H9 (cell line): ENCODE measurements around the gene RRP12. TPM values are rescaled to one million over a fixed set of nuclear protein-coding genes. Genes with fewer than 3 reads are reported as not detected.

ENCODE experiments used
- DNase-seq: peaks from one replicate; pipeline ENCODE4 v3.0.0-alpha.2; 2017
- H2AFZ ChIP-seq: one replicate; pipeline ENCODE4 v1.6.1; 2013; ENCODE audit warnings: mild to moderate bottlenecking, low read length, control low read depth, moderate library complexity
- H2AK5ac ChIP-seq: 2 replicates; pipeline ENCODE4 v1.6.1; 2013; ENCODE audit warnings: low read length, control low read depth, mixed read lengths; ENCODE audit not compliant: insufficient read length
- H2BK120ac ChIP-seq: one replicate; pipeline ENCODE4 v1.6.1; 2013; ENCODE audit warnings: low read depth, mild to moderate bottlenecking, low read length, control low read depth, inconsistent platforms; ENCODE audit not compliant: poor library complexity, severe bottlenecking
- H2BK12ac ChIP-seq: 2 replicates; pipeline ENCODE4 v1.6.1; 2013; ENCODE audit warnings: low read length, control low read depth, mixed read lengths, low read depth; ENCODE audit not compliant: insufficient read length
- H2BK15ac ChIP-seq: 2 replicates; pipeline ENCODE4 v1.6.1; 2013; ENCODE audit warnings: low read depth, low read length, control low read depth
- H2BK20ac ChIP-seq: one replicate; pipeline ENCODE4 v1.6.1; 2013; ENCODE audit warnings: low read depth, mild to moderate bottlenecking, low read length, control low read depth, inconsistent platforms; ENCODE audit not compliant: poor library complexity, severe bottlenecking
- H2BK5ac ChIP-seq: 2 replicates; pipeline ENCODE4 v1.6.1; 2013; ENCODE audit warnings: low read length, control low read depth, mixed read lengths; ENCODE audit not compliant: insufficient read length
- H3K14ac ChIP-seq: 2 replicates; pipeline ENCODE4 v1.6.1; 2013; ENCODE audit warnings: low read length, control low read depth; ENCODE audit not compliant: insufficient read depth
- H3K18ac ChIP-seq: 2 replicates; pipeline ENCODE4 v1.6.1; 2013; ENCODE audit warnings: low read depth, mild to moderate bottlenecking, mixed read lengths, low read length, control low read depth; ENCODE audit not compliant: insufficient read length
- H3K23ac ChIP-seq: 2 replicates; pipeline ENCODE4 v1.6.1; 2013; ENCODE audit warnings: low read length, control low read depth, mixed read lengths, low read depth; ENCODE audit not compliant: insufficient read length
- H3K23me2 ChIP-seq: 2 replicates; pipeline ENCODE4 v1.6.1; 2013; ENCODE audit warnings: low read depth, mild to moderate bottlenecking, mixed read lengths, low read length, control low read depth; ENCODE audit not compliant: insufficient read length, poor library complexity, severe bottlenecking
- H3K27ac ChIP-seq: 2 replicates; pipeline ENCODE4 v1.5.1; 2013; ENCODE audit warnings: low read length, control low read depth, mixed read lengths, low read depth; ENCODE audit not compliant: insufficient read length
- H3K27me3 ChIP-seq: 2 replicates; pipeline ENCODE4 v1.6.1; 2013; ENCODE audit warnings: low read length, control low read depth, inconsistent platforms; ENCODE audit not compliant: insufficient read depth
- H3K4ac ChIP-seq: 2 replicates; pipeline ENCODE4 v1.6.1; 2013; ENCODE audit warnings: low read depth, mild to moderate bottlenecking, control low read depth, inconsistent platforms, low read length, moderate library complexity
- H3K4me1 ChIP-seq: 2 replicates; pipeline ENCODE4 v1.6.1; 2013; ENCODE audit warnings: low read length, control low read depth, inconsistent platforms; ENCODE audit not compliant: insufficient read depth
- H3K4me2 ChIP-seq: 2 replicates; pipeline ENCODE4 v1.6.1; 2013; ENCODE audit warnings: low read length, control low read depth, mixed read lengths; ENCODE audit not compliant: insufficient read length, insufficient read depth
- H3K56ac ChIP-seq: 2 replicates; pipeline ENCODE4 v1.6.1; 2013; ENCODE audit warnings: low read depth, mild to moderate bottlenecking, mixed read lengths, low read length, control low read depth; ENCODE audit not compliant: insufficient read length
- H3K79me1 ChIP-seq: 2 replicates; pipeline ENCODE4 v1.6.1; 2013; ENCODE audit warnings: low read depth, mild to moderate bottlenecking, moderate library complexity, low read length, control low read depth, inconsistent platforms; ENCODE audit not compliant: insufficient read depth, poor library complexity, severe bottlenecking
- H3K79me2 ChIP-seq: 2 replicates; pipeline ENCODE4 v1.6.1; 2013; ENCODE audit warnings: low read length, control low read depth, inconsistent platforms; ENCODE audit not compliant: insufficient read depth
- H3K9ac ChIP-seq: 2 replicates; pipeline ENCODE4 v1.6.1; 2013; ENCODE audit warnings: low read length, control low read depth, mixed read lengths; ENCODE audit not compliant: insufficient read length; ENCODE audit errors: extremely low read depth
- H3K9me3 ChIP-seq: one replicate; pipeline ENCODE4 v1.6.1; 2013; ENCODE audit warnings: low read depth, low read length, inconsistent platforms; ENCODE audit not compliant: control insufficient read depth
- H3T11ph ChIP-seq: one replicate; pipeline ENCODE4 v1.6.1; 2013; ENCODE audit warnings: mild to moderate bottlenecking, low read length, control low read depth, inconsistent platforms
- H4K20me1 ChIP-seq: one replicate; pipeline ENCODE4 v1.6.1; 2013; ENCODE audit not compliant: control insufficient read depth, insufficient read length, insufficient read depth
- H4K5ac ChIP-seq: 2 replicates; pipeline ENCODE4 v1.6.1; 2013; ENCODE audit warnings: low read depth, mild to moderate bottlenecking, mixed read lengths, low read length, control low read depth; ENCODE audit not compliant: insufficient read length
- H4K8ac ChIP-seq: replicated peaks from 2 replicates; pipeline ENCODE4 v1.6.1; 2013; ENCODE audit warnings: low read length, control low read depth, mixed read lengths, low read depth; ENCODE audit not compliant: insufficient read length
- H4K91ac ChIP-seq: 2 replicates; pipeline ENCODE4 v1.6.1; 2013; ENCODE audit warnings: low read depth, mild to moderate bottlenecking, moderate library complexity, mixed read lengths, low read length, control low read depth; ENCODE audit not compliant: insufficient read length
- H3K27ac Mint-ChIP-seq, 3 experiments: 2 replicates in 2 of 3; 3 replicates in 1 of 3; pipeline ENCODE4 v1.8.0; 2020 to 2021; ENCODE audit warnings: mixed read lengths in 3 of 3, mild to moderate bottlenecking in 1 of 3, moderate library complexity in 1 of 3
- H3K27me3 Mint-ChIP-seq: 2 replicates; pipeline ENCODE4 v1.8.0; 2021; ENCODE audit warnings: low read depth, mild to moderate bottlenecking, moderate library complexity, mixed read lengths
- H3K36me3 Mint-ChIP-seq, 3 experiments: 2 replicates in 2 of 3; 3 replicates in 1 of 3; pipeline ENCODE4 v1.8.0; 2020 to 2021; ENCODE audit warnings: low read depth in 3 of 3, mixed read lengths in 3 of 3; ENCODE audit not compliant: insufficient read depth in 1 of 3
- H3K4me1 Mint-ChIP-seq, 2 experiments: 2 replicates each; pipeline ENCODE4 v1.8.0; 2020; ENCODE audit warnings: mixed read lengths in 2 of 2
- H3K4me3 Mint-ChIP-seq, 2 experiments: 2 replicates in 1 of 2; 3 replicates in 1 of 2; pipeline ENCODE4 v1.8.0; 2020 to 2021; ENCODE audit warnings: mild to moderate bottlenecking in 2 of 2, mixed read lengths in 2 of 2, moderate library complexity in 1 of 2
- H3K9me3 Mint-ChIP-seq, 2 experiments: 2 replicates in 1 of 2; 3 replicates in 1 of 2; pipeline ENCODE4 v1.8.0; 2020; ENCODE audit warnings: mild to moderate bottlenecking in 2 of 2, mixed read lengths in 2 of 2, moderate library complexity in 1 of 2
- WGBS: extraction: QIAGEN DNeasy Blood & Tissue Kit; methylation state at CpG from one replicate; pipeline ENCODE4 v1.1.7; 2013; ENCODE audit warnings: missing lambda C conversion rate, low lambda C conversion rate, mixed read lengths; ENCODE audit not compliant: insufficient read length; ENCODE audit errors: extremely low coverage; 5-methylcytosine and 5-hydroxymethylcytosine counted together
- total RNA-seq: library from RNA; stranded (reverse); gene quantifications from 2 replicates; pipeline ENCODE4 v1.2.1, GENCODE V29; 2021
- TF ChIP-seq, protein P1 (sequence below): fragments of 200-600 bp; sonication (generic); conservative IDR thresholded peaks from 3 replicates; pipeline ENCODE4 v1.8.0; 2021; ENCODE audit warnings: antibody characterized with exemption, mild to moderate bottlenecking

Gene RRP12
- total RNA-seq, 1 experiment from 2014 or later = 71.6 TPM

- no peaks in the 10 kb centered on the region for H3K79me2 ChIP-seq
- no peak overlapping the region for H3K4me2 ChIP-seq
- Mint-ChIP-seq H3K4me3 (no peak overlapping the region), H3K36me3 (peaks cover 0 to 13% (median under 1%) of the 10 kb centered on the region in 3 experiments; a peak in 2 of 7 replicates), H3K27ac (no peak overlapping the region), H3K9me3 (no peaks in the 10 kb centered on the region; a peak in 1 of 5 replicates), H3K27me3 (peaks cover 24% of the 10 kb centered on the region), H3K4me1 (peaks cover 48 to 51% of the 10 kb centered on the region in 2 experiments)
- no peak overlapping the region for H3K9ac ChIP-seq
- H3K27ac ChIP-seq = no peak overlapping the region
- no peak overlapping the region for H3T11ph ChIP-seq
- no peak overlapping the region for H3K23ac ChIP-seq
- no peak overlapping the region for H2BK15ac ChIP-seq
- H2AK5ac ChIP-seq = no peak overlapping the region
- WGBS = no CpG with 5 or more reads among the region's 4 CpGs
- H2BK120ac ChIP-seq = no peak overlapping the region
- no peak overlapping the region for H2BK5ac ChIP-seq
- no peak overlapping the region for H2AFZ ChIP-seq
- H2BK20ac ChIP-seq = no peak overlapping the region
- H3K9me3 ChIP-seq = no peaks in the 10 kb centered on the region
- peaks cover 22% of the 10 kb centered on the region for H3K23me2 ChIP-seq
- H4K91ac ChIP-seq = no peak overlapping the region
- H3K4me1 ChIP-seq = peaks cover 6% of the 10 kb centered on the region; the same call in 1 of the 2 replicates
- DNase-seq = no peak
- H3K27me3 ChIP-seq = peaks cover 9% of the 10 kb centered on the region; the same call in 1 of the 2 replicates
- TF ChIP-seq, protein P1, sequence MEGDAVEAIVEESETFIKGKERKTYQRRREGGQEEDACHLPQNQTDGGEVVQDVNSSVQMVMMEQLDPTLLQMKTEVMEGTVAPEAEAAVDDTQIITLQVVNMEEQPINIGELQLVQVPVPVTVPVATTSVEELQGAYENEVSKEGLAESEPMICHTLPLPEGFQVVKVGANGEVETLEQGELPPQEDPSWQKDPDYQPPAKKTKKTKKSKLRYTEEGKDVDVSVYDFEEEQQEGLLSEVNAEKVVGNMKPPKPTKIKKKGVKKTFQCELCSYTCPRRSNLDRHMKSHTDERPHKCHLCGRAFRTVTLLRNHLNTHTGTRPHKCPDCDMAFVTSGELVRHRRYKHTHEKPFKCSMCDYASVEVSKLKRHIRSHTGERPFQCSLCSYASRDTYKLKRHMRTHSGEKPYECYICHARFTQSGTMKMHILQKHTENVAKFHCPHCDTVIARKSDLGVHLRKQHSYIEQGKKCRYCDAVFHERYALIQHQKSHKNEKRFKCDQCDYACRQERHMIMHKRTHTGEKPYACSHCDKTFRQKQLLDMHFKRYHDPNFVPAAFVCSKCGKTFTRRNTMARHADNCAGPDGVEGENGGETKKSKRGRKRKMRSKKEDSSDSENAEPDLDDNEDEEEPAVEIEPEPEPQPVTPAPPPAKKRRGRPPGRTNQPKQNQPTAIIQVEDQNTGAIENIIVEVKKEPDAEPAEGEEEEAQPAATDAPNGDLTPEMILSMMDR = no peak
- H3K4ac ChIP-seq = no peak overlapping the region
- H2BK12ac ChIP-seq = no peak overlapping the region
- H3K79me1 ChIP-seq = no peaks in the 10 kb centered on the region
- no peak overlapping the region for H3K18ac ChIP-seq
- no peaks in the 10 kb centered on the region for H4K20me1 ChIP-seq
- H4K8ac ChIP-seq = no peak overlapping the region
- no peak overlapping the region for H3K56ac ChIP-seq
- H4K5ac ChIP-seq = no peak overlapping the region
- no peak overlapping the region for H3K14ac ChIP-seq
These were observed 77.6 kb downstream of the RRP12 start for GRCh38 chr10:97323501-97323900.
